DMS114 treated with DMSO at 0.1 percent for 48 hours (cell line): ENCODE data around the gene TXNDC17.
"Not testable (repeated sequence)": the region's sequence is repeated elsewhere in the genome, so short reads cannot be mapped to it uniquely, and the experiment has no call there.

Source experiments
- DNase-seq: peaks from one replicate; lab custom pipeline; 2025; ENCODE audit not compliant: unreplicated experiment; lab: John Stamatoyannopoulos, UW

Gene TXNDC17

DNA sequence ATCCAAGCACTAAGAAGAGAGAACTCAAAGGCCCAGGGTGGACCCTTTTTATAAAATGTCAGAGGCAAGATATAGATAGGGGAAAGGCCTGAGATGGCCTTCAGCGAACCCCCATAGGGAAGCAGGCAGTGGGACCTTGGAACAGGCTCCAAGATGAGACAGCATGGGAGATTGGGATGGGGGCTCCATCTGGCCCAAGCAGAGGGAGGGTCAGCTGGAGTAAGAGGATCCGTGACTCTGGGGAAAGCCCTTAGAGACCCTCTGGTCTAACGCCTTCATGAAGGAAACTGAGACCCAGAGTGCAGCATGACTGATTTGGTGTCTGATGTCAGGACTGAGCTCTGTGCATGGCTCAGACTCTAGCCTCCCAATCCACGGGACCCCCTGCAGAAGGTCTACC is 41.5 kb downstream of the TXNDC17 start:
- no peak for DNase-seq

GRCh38 chr17:6683081-6683684 is 42.3 kb downstream of the TXNDC17 start:
- no peak for DNase-seq

DNA sequence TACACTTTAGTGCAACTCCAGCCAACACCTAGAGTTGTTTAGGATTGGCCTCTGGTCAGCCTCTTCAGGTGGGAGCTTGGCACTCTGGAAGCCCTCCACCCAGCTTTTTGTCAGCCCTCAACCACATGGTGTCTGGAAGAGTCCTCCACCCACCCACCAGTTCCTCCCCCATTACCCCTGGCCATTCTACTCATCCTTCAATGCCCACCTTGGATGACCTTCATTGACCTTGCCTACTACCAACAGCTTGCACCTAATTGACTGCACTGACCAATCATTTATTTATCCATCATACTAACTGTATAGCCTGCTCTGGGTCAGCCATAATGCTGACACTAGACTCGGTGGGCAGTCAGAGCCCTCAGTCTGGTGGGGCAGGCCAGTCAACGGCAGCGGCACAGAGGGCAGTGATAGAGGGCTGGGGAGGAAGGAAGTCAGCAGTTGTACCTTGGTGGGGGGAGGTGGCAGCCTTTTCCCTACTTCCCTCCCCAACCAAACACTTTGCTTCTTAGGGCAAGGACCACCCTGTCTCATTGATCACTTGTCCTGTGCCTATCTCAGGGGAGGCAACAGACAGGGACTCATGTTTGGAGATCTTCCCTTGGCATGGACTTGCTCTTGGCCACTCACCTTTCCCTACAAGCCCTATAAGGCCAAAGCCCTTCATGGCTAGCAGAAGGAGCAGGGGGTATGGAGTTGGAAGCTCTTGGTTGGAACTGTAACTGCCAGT is 43.0 kb downstream of the TXNDC17 start:
- no peak for DNase-seq

DNA sequence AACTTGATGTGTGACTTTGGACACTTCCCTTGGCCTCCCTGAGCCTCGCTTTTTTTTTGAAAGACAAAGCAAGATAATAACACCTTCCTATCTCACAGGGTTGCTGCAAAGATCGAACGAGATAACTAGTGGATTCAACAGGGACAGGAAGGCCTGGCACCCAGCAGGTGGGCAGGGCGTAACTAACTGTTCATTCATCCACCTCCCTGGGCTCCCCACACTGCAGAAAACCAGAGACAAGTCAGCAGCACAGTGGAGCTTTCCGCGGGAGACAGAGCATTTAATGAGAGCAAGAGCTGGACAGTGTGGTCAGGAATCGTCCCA is 43.6 kb downstream of the TXNDC17 start:
- no peak for DNase-seq

DNA sequence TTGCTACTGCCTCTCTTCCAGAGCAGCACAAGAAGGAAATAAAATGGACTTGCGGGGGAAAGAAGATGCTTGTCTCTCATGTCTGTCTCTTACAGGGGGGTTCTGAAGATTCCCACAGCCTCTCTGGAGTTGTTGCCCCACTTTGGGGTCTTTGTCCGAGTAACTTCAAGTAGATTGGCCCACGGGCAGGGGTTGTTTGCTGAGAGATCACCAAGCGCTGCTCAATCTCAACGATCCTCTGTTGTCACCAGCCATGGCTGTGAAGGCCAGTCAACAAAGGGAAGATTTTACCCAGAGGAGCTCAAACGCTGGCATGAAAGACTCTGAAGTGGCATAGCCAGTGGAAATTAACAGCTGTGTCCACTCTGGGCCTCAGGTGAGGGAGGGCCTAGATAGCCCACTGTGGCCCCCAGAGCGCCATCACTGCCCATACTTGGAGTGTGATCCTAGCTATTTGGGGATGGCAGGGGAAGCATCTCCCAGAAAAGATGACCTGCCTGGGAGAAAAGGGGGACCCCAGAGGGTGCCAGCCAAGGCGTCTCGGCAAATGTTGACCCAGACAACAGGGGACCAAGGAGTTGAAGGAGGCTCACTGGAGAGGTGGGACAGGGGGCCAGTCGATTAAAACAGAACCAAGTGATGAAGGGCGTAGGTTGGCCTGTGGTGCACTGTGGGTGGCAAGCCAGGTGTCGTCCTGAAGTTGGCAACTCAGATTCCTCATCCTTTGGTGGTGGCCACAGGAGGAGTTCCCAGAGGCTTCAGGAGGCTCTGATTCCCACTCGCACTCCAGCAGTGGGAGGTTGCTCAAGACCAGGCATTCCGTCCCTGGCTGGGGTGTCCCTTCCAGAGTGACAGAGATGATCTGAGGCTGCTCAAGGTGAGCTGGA is 44.3 kb downstream of the TXNDC17 start:
- no peak for DNase-seq

DNA sequence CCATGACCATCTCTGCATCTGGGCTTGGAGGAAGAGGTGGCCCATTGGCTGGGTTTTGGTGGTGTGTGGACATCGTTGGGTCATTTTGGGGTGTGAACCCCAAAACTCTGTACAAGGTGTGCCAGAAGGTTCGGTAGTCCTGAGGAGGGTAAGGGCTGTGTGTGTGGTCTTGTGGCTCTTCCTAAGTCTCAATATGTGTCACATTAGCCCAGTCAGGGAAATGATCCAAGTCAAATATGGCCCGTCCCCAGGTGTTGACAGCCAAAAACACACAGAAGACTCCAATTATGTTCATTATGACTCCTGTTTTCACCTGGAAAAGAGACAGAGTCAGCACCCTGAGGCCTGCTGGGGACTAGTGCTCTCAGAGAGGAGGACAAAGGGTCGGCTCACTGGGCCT is 45.2 kb downstream of the TXNDC17 start:
- no peak for DNase-seq

GRCh38 chr17:6688944-6689343 is 48.1 kb downstream of the TXNDC17 start:
- no peak for DNase-seq

GRCh38 chr17:6690641-6691040 is 49.8 kb downstream of the TXNDC17 start:
- no peak for DNase-seq

GRCh38 chr17:6691546-6691945 is 50.7 kb downstream of the TXNDC17 start:
- DNase-seq, result no peak

DNA sequence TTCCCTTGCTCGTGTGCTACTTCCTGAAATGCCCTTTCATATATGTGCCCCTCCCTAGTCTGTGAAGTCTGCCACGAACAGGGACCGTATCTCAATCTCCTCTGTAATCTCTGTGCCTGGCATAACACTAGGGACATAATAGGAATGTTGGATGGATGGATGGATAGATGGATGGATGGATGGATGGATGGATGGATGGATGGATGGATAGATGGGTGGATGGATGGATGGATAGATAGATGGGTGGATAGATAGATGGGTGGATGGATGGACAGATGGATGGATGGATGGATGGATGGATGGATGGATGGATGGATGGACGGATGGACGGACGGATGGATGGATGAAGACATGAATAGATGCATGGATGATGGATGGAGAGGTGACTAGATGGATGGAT is 51.1 kb downstream of the TXNDC17 start:
- not testable (repeated sequence) for DNase-seq
